ENCODE results near the gene LTO1. TPM values are rescaled to one million over a fixed set of nuclear protein-coding genes. Genes with fewer than 3 reads are reported as not detected.

The LTO1 gene
- total and polyA plus RNA-seq, 10 of the 15 experiments (the other 5 are each of a cell fraction or from before 2014, with no cell fraction given) = 2.6 to 27.5 (median 14.4) TPM

GRCh38 chr11:69716891-69717747 is 42.0 kb upstream of the LTO1 start:
- ATAC-seq (no peak), DNase-seq (ENCODE audit: low read depth, low spot score) (no peak), FAIRE-seq (no peak)
- no TSS peak for BruUV-seq (replicated peaks)
- intact Hi-C loops (cut with micrococcal nuclease; ENCODE audit: unreplicated experiment) (no loop called here), in situ Hi-C loops (cut with MboI) (no loop called here)
- no peak for TF ChIP-seq MXI1 (IDR thresholded peaks at IDR 0.05; ENCODE audit: low read depth, low read length)
- no peak for TF ChIP-seq ZBED1 (IDR thresholded peaks at IDR 0.05; ENCODE audit: borderline replicate concordance)
- TF ChIP-seq SKIL (IDR thresholded peaks at IDR 0.05; ENCODE audit: low read depth, poor library complexity, severe bottlenecking) = no peak
- no peak for TF ChIP-seq E2F4 (IDR thresholded peaks at IDR 0.05; ENCODE audit: low read depth, low read length)
- TF ChIP-seq RAD21 (IDR thresholded peaks at IDR 0.05; ENCODE audit: insufficient read depth, low read depth, low read length) = no peak
- TF ChIP-seq SMC3 (IDR thresholded peaks at IDR 0.05; ENCODE audit: borderline replicate concordance, low read length) = no peak
- TF ChIP-seq MEF2A (IDR thresholded peaks at IDR 0.05; ENCODE audit: insufficient read depth, low read depth, low read length) = no peak
- TF ChIP-seq EGR1 (IDR thresholded peaks at IDR 0.05; ENCODE audit: borderline replicate concordance in 1 of 2, low read depth in 2 of 2, low read length in 2 of 2) = no peak
- no peak for TF ChIP-seq USF1 (IDR thresholded peaks at IDR 0.05; ENCODE audit: borderline replicate concordance, extremely low read length, insufficient read depth, low read depth, low read length)
- TF ChIP-seq ETV6 (conservative IDR thresholded peaks at IDR 0.05 in 1 of 2, IDR thresholded peaks at IDR 0.05 in 1 of 2; ENCODE audit: borderline replicate concordance in 1 of 2, low read depth in 1 of 2) = no peak
- TF ChIP-seq EP300 (IDR thresholded peaks at IDR 0.05; ENCODE audit: borderline replicate concordance in 1 of 2, control insufficient read depth in 1 of 2, low read depth in 2 of 2, low read length in 2 of 2) = no peak
- H3K27ac ChIP-seq (ENCODE audit: control insufficient read depth, insufficient read depth) = no peak overlapping the region
- SMC1A ChIA-PET (ENCODE audit: uncharacterized antibody, unreplicated experiment) = interaction anchor here (1.0 kb wide), 1 partner anchor 84 kb away, joined by 3 read pairs; no protein-coding TSS in a partner anchor
- H3K4me3 ChIP-seq = no peak overlapping the region
- H3K9ac ChIP-seq (ENCODE audit: control insufficient read depth, insufficient read depth, low read length) = no peak overlapping the region
- H4K20me1 ChIP-seq (ENCODE audit: control insufficient read depth, insufficient read depth) = 0 out of 2 replicates have a peak, but pooled peaks cover 2% of the 10 kb centered on the region
- H3K27me3 ChIP-seq (replicated peaks in 1 of 2; ENCODE audit: control insufficient read depth in 2 of 2, insufficient read depth in 2 of 2, low read length in 1 of 2) = peaks cover 0 to 7% of the 10 kb centered on the region in 2 experiments; a peak in 3 of 4 replicates
- RAD21 ChIA-PET (ENCODE audit: unreplicated experiment) = no interaction called here
- H3K36me3 ChIP-seq (ENCODE audit: control insufficient read depth in 2 of 2, insufficient read depth in 2 of 2, low read length in 1 of 2) = no peaks in the 10 kb centered on the region
- POLR2A ChIA-PET = no interaction called here
- no peaks in the 10 kb centered on the region for H3K9me3 ChIP-seq (replicated peaks; ENCODE audit: control insufficient read depth, insufficient read depth, low read length)
- H3K4me2 ChIP-seq (ENCODE audit: control insufficient read depth, insufficient read depth) = no peak overlapping the region
- 0% methylated on average over 5 of the region's 6 CpGs for WGBS (ENCODE audit: insufficient coverage, insufficient replicate concordance, low lambda C conversion rate, missing lambda C conversion rate)
- CTCF ChIA-PET = no interaction called here
- H3K79me2 ChIP-seq (ENCODE audit: control insufficient read depth, insufficient read depth, low read length) = no peaks in the 10 kb centered on the region
- no peaks in the 10 kb centered on the region for H3K4me1 ChIP-seq (ENCODE audit: control insufficient read depth, insufficient read depth, low read length)
- no peak overlapping the region for H2AFZ ChIP-seq (ENCODE audit: control insufficient read depth, low read depth, low read length)
